OCI-LY7 (cell line): ENCODE data around the gene SMARCAD1. TPM values are rescaled to one million over a fixed set of nuclear protein-coding genes. Genes with fewer than 3 reads are reported as not detected.

Experiments
- BruUV-seq: library from RNA; stranded (reverse); fragments of 400-500 nt; replicated peaks from 2 replicates; lab custom pipeline; 2021; lab: Mats Ljungman, UMichigan
- CTCF ChIA-PET: fragments of 300-600 bp; sonication (Branson Sonifier 250); formaldehyde crosslinking; loops from one replicate; lab custom pipeline; 2022; ENCODE audit warnings: antibody characterized with exemption; ENCODE audit not compliant: unreplicated experiment; lab: Charles Lee
- POLR2A ChIA-PET: fragments of 300-600 bp; sonication (Branson Sonifier 250); formaldehyde crosslinking; loops from one replicate; lab custom pipeline; 2022; ENCODE audit warnings: antibody characterized with exemption; lab: Charles Lee
- DNase-seq: peaks from one replicate; pipeline ENCODE4 v3.0.0-alpha.2; 2015; ENCODE audit warnings: low spot score
- H2AFZ ChIP-seq: fragments of 200-600 bp; sonication (generic), shearing (Covaris generic); 2 replicates; pipeline ENCODE4 v1.6.1; 2014; ENCODE audit warnings: mild to moderate bottlenecking, antibody characterized with exemption, low read length, moderate library complexity
- H3K27ac ChIP-seq: fragments of 200-600 bp; sonication (generic); 2 replicates; pipeline ENCODE4 v1.5.1; 2014; ENCODE audit warnings: mixed run types, low read depth, mild to moderate bottlenecking, moderate library complexity, low read length, inconsistent platforms; ENCODE audit not compliant: poor library complexity, severe bottlenecking
- H3K36me3 ChIP-seq: fragments of 200-600 bp; sonication (generic); 2 replicates; pipeline ENCODE4 v1.6.1; 2014; ENCODE audit warnings: mild to moderate bottlenecking, antibody characterized with exemption, low read length, moderate library complexity, mixed read lengths; ENCODE audit not compliant: insufficient read depth
- H3K4me1 ChIP-seq: fragments of 200-600 bp; sonication (generic); 2 replicates; pipeline ENCODE4 v1.5.1; 2014; ENCODE audit warnings: mild to moderate bottlenecking, low read length; ENCODE audit not compliant: insufficient read depth, poor library complexity, severe bottlenecking
- H3K4me2 ChIP-seq: fragments of 200-600 bp; sonication (generic); 2 replicates; pipeline ENCODE4 v1.6.1; 2014; ENCODE audit warnings: mild to moderate bottlenecking, low read length
- H3K4me3 ChIP-seq: fragments of 200-600 bp; sonication (generic); 2 replicates; pipeline ENCODE4 v1.5.1; 2014; ENCODE audit warnings: mild to moderate bottlenecking, low read depth, low read length; ENCODE audit not compliant: poor library complexity, severe bottlenecking
- H3K79me2 ChIP-seq: fragments of 200-600 bp; sonication (generic); 2 replicates; pipeline ENCODE4 v1.6.1; 2016; ENCODE audit warnings: low read depth, mild to moderate bottlenecking, low read length, moderate library complexity, mixed read lengths; ENCODE audit not compliant: insufficient read depth
- H3K9me2 ChIP-seq: fragments of 200-600 bp; sonication (generic); 2 replicates; pipeline ENCODE4 v1.6.1; 2016; ENCODE audit warnings: mild to moderate bottlenecking, low read length, mixed read lengths; ENCODE audit not compliant: insufficient read depth
- H3K9me3 ChIP-seq: fragments of 200-600 bp; sonication (generic); 2 replicates; pipeline ENCODE4 v1.6.1; 2014; ENCODE audit warnings: mild to moderate bottlenecking, mixed run types, low read length, mixed read lengths
- H4K20me1 ChIP-seq: fragments of 200-600 bp; sonication (generic); 2 replicates; pipeline ENCODE4 v1.6.1; 2014; ENCODE audit warnings: mild to moderate bottlenecking, antibody characterized with exemption, low read length, moderate library complexity, mixed read lengths; ENCODE audit not compliant: insufficient read depth
- EZH2phosphoT487 ChIP-seq: fragments of 200-600 bp; sonication (generic); IDR thresholded peaks from 2 replicates; pipeline ENCODE4 v1.6.1; 2018; ENCODE audit warnings: low read depth, borderline replicate concordance, mild to moderate bottlenecking, mixed run types, antibody characterized with exemption, low read length, moderate library complexity, mixed read lengths
- intact Hi-C: fragments of 100-400 bp; cut with micrococcal nuclease; formaldehyde crosslinking; loops from one replicate; pipeline ENCODE4 v1.10.0; 2022; ENCODE audit not compliant: unreplicated experiment
- total RNA-seq, 2 experiments: library from RNA; depleted of rRNA in 1 of 2; stranded (reverse); fragments of >200 nt in 1 of 2; shearing (Covaris generic) in 1 of 2; gene quantifications; 2 replicates each; pipeline ENCODE4 v1.2.3, GENCODE V29; 2014 to 2022
- TF ChIP-seq, protein P1 (sequence below): fragments of 200-600 bp; sonication (generic); conservative IDR thresholded peaks from 2 replicates; pipeline ENCODE4 v1.5.1; 2014; ENCODE audit warnings: mild to moderate bottlenecking, antibody characterized with exemption, low read length, moderate library complexity, mixed read lengths

SMARCAD1 gene
- total RNA-seq, 2 experiments from 2014 or later = 29.9 to 47.5 TPM

DNA sequence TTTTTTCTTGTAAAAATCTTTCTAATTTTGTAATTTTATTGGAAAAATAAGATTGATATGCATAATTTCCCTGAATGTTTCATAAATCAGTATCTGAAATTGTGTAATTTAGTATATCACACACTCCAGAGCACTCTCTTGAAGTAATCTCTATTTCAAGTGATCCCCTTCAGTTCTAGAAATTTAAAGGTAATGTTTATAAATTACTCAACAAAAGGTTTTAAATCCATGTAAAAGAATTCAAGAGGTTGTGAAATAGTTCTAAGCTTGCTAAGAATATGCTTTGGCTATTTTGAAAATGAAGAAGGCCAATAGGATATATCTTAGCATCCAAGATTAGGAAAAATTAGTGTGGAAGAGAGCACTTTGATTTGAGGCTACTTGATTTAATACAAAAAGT lies 28.2 kb downstream of the SMARCAD1 start:
- Histone ChIP-seq H3K4me3 (no peak overlapping the region), H3K4me2 (no peak overlapping the region), H3K27ac (no peak overlapping the region), H4K20me1 (no peaks in the 10 kb centered on the region), H3K79me2 (peaks cover 6% of the 10 kb centered on the region; the same call in 1 of the 2 replicates), H2AFZ (no peak overlapping the region), H3K36me3 (peaks cover 98% of the 10 kb centered on the region), H3K9me3 (no peaks in the 10 kb centered on the region), H3K4me1 (no peaks in the 10 kb centered on the region), H3K9me2 (no peaks in the 10 kb centered on the region)
- no peak for DNase-seq
- no TSS peak for BruUV-seq
- CTCF ChIA-PET = no interaction called here
- POLR2A ChIA-PET = interaction anchor here (0.7 to 1.9 kb wide), 4 partner anchors 10 to 294 kb away, joined by 3 to 9 read pairs (median 4); partner anchors contain the start of gene SMARCAD1
- intact Hi-C loops = no loop called here
- TF ChIP-seq EZH2phosphoT487 = no peak

DNA sequence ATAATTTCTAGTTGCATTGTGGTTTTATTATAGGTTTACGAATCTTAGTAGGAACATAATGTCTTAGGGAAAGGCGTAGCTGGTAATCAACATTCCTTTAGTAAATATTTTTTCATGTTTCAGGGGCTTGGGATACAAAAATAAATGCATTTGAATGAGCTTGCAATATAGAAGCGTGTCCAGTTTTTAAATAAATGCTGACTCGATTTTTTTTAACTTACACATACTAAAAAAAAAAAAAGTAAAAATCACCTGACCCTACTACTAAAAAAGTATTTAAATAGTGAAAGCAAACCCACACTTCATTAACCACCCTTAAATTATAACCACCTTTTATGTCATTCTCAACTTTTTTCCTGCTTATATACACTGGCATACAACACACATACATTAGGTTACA lies 29.6 kb downstream of the SMARCAD1 start:
- Histone ChIP-seq H2AFZ (no peak overlapping the region), H4K20me1 (no peaks in the 10 kb centered on the region), H3K4me3 (no peak overlapping the region), H3K4me1 (no peaks in the 10 kb centered on the region), H3K27ac (no peak overlapping the region), H3K79me2 (no peaks in the 10 kb centered on the region), H3K4me2 (no peak overlapping the region), H3K9me3 (no peaks in the 10 kb centered on the region), H3K36me3 (peaks cover 98% of the 10 kb centered on the region), H3K9me2 (no peaks in the 10 kb centered on the region)
- intact Hi-C loops = no loop called here
- TF ChIP-seq EZH2phosphoT487 = no peak
- TF ChIP-seq, protein P1, sequence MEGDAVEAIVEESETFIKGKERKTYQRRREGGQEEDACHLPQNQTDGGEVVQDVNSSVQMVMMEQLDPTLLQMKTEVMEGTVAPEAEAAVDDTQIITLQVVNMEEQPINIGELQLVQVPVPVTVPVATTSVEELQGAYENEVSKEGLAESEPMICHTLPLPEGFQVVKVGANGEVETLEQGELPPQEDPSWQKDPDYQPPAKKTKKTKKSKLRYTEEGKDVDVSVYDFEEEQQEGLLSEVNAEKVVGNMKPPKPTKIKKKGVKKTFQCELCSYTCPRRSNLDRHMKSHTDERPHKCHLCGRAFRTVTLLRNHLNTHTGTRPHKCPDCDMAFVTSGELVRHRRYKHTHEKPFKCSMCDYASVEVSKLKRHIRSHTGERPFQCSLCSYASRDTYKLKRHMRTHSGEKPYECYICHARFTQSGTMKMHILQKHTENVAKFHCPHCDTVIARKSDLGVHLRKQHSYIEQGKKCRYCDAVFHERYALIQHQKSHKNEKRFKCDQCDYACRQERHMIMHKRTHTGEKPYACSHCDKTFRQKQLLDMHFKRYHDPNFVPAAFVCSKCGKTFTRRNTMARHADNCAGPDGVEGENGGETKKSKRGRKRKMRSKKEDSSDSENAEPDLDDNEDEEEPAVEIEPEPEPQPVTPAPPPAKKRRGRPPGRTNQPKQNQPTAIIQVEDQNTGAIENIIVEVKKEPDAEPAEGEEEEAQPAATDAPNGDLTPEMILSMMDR = no peak
- BruUV-seq = no TSS peak
- no peak for DNase-seq
- POLR2A ChIA-PET = interaction anchor here (0.6 to 1.2 kb wide), 2 partner anchors 12 to 16 kb away, joined by 3 to 4 read pairs; no protein-coding TSS in a partner anchor
- CTCF ChIA-PET = no interaction called here

DNA sequence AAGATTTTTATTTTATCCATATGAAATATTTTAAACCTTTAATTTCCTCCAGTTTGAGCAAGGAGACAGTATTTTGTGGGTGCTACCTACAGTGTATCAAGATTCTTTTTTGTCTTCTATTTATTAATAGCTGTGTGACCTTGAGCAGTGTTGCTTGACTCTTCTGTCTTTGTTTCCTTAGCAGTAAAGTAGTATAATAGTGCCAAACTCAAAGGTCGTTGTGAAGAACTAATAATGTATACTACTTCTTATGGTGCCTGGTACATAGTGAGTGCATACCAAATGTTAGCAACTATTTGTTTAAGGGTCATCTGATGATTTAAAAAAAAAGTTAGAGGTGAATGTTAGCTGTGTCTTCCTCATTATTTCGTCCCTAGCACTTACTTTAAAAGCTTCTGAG lies 30.5 kb downstream of the SMARCAD1 start:
- H3K4me2 ChIP-seq = no peak overlapping the region
- no peaks in the 10 kb centered on the region for H3K9me2 ChIP-seq
- no peaks in the 10 kb centered on the region for H3K79me2 ChIP-seq
- ChIA-PET POLR2A (interaction anchor here (1.0 to 1.2 kb wide), 2 partner anchors 15 to 16 kb away, joined by 3 to 5 read pairs; no protein-coding TSS in a partner anchor), CTCF (no interaction called here)
- H2AFZ ChIP-seq = no peak overlapping the region
- no peaks in the 10 kb centered on the region for H4K20me1 ChIP-seq
- H3K4me1 ChIP-seq = peaks cover under 1% of the 10 kb centered on the region
- intact Hi-C loops = no loop called here
- DNase-seq = no peak
- peaks cover 99% of the 10 kb centered on the region for H3K36me3 ChIP-seq
- H3K9me3 ChIP-seq = no peaks in the 10 kb centered on the region
- no TSS peak for BruUV-seq
- H3K4me3 ChIP-seq = no peak overlapping the region
- no peak overlapping the region for H3K27ac ChIP-seq
- TF ChIP-seq, protein P1 = no peak
- TF ChIP-seq EZH2phosphoT487 = no peak
